ENCODE results near the gene JMJD8. TPM values are rescaled to one million over a fixed set of nuclear protein-coding genes. Genes with fewer than 3 reads are reported as not detected.
A peak's percentile ranks its signal among the peaks of the same experiment; 100 is the strongest.

The JMJD8 gene
- total RNA-seq, 4 donors from 2014 or later = 83.1 to 119 (median 101) TPM

GRCh38 chr16:705431-706188, 21.5 kb upstream of the JMJD8 start, which contains the start of gene FBXL16:
FBXL16 (minus strand) TSS chr16:705801; CDS start chr16:697405, 8,396 bp downstream.
- no peak for DNase-seq (ENCODE audit: low spot score in 2 of 2)
- peaks cover 0 to 46% (median 4%) of the 10 kb centered on the region in 4 donors for H3K4me1 ChIP-seq
- H3K27me3 ChIP-seq = peaks cover 2 to 93% of the 10 kb centered on the region in 2 donors
- 1% methylated on average over 23 to 37 of the region's 115 CpGs for WGBS, 2 donors
- peak within 1 kb of the TSS in 1 of 4 donors; percentile 50 for H3K27ac ChIP-seq
- TF ChIP-seq EP300 (IDR thresholded peaks at IDR 0.05) (no peak), CTCF (IDR thresholded peaks at IDR 0.05) (no peak), POLR2A (IDR thresholded peaks at IDR 0.05) (no peak)
- no peaks in the 10 kb centered on the region for H3K9me3 ChIP-seq
- H3K36me3 ChIP-seq = no peaks in the 10 kb centered on the region
- H3K4me3 ChIP-seq = peak within 1 kb of the TSS in 1 of 4 donors; percentile 44

GRCh38 chr16:704552-705380, 20.6 kb upstream of the JMJD8 start:
- Histone ChIP-seq H3K27me3 (peaks cover 2 to 93% of the 10 kb centered on the region in 2 donors), H3K27ac (peak overlapping the region in 1 of 4 donors; percentile 20), H3K4me3 (peak overlapping the region in 1 of 4 donors; percentile 44), H3K4me1 (peaks cover 0 to 42% (median 4%) of the 10 kb centered on the region in 4 donors), H3K9me3 (no peaks in the 10 kb centered on the region), H3K36me3 (no peaks in the 10 kb centered on the region)
- TF ChIP-seq POLR2A (IDR thresholded peaks at IDR 0.05) = no peak
- TF ChIP-seq EP300 (IDR thresholded peaks at IDR 0.05) = no peak
- no peak for TF ChIP-seq CTCF (IDR thresholded peaks at IDR 0.05)
- 8 to 29% methylated on average over 20 to 35 of the region's 50 CpGs for WGBS, 2 donors
- DNase-seq (ENCODE audit: low spot score in 2 of 2) = no peak

DNA sequence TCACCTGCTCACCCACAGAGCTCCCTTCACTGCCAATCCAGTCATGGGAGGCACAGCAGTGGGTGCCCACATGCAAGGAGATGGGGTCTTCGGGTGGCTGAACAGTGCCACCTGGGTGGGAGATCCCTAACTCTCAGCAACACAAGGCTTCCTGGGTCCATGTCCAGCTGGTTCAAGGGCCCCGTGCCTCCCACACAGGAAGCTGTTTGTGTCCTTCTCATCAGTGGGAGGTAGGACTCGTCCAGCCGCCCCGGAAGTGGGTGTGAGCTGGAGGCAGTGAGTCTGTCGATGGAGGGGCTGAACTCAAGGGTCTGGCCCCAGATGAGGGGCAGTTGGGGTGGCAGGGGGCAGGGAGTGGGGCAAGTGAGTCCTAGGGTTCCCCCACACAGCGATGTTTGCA, 19.9 kb upstream of the JMJD8 start:
- DNase-seq (ENCODE audit: low spot score in 2 of 2) = no peak
- Histone ChIP-seq H3K27ac (no peak overlapping the region), H3K27me3 (peaks cover 2 to 93% of the 10 kb centered on the region in 2 donors), H3K9me3 (no peaks in the 10 kb centered on the region), H3K4me3 (no peak overlapping the region), H3K36me3 (no peaks in the 10 kb centered on the region), H3K4me1 (peaks cover 0 to 40% (median 4%) of the 10 kb centered on the region in 4 donors)
- TF ChIP-seq EP300 (IDR thresholded peaks at IDR 0.05) = no peak
- TF ChIP-seq POLR2A (IDR thresholded peaks at IDR 0.05) = no peak
- no peak for TF ChIP-seq CTCF (IDR thresholded peaks at IDR 0.05)
- 49 to 90% methylated on average over 2 to 7 of the region's 7 CpGs for WGBS, 2 donors

DNA sequence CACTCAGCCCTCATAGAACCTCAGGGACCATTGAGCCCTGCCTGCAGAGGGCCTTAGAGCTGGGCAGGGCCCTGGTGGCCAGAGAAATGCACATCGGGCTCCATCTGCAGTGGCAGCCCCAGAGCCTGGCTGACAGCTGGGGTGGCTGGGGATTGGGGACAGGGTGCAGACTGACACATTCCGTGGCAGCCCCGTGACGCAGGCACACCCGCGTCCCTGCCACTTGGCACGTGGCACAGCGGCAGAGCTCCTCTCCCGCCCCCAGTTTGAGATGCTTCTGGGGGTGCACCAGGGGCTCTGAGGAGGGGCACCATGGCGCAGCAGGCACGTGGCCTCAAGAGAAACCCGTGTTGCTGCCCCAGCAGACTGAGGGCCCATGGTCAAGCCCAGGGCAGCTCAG, 19.3 kb upstream of the JMJD8 start:
- peaks cover 0 to 40% (median 4%) of the 10 kb centered on the region in 4 donors for H3K4me1 ChIP-seq
- H3K27ac ChIP-seq = no peak overlapping the region
- H3K27me3 ChIP-seq = peaks cover 2 to 90% of the 10 kb centered on the region in 2 donors
- TF ChIP-seq EP300 (IDR thresholded peaks at IDR 0.05) (no peak), POLR2A (IDR thresholded peaks at IDR 0.05) (no peak), CTCF (IDR thresholded peaks at IDR 0.05) (no peak)
- no peaks in the 10 kb centered on the region for H3K9me3 ChIP-seq
- H3K36me3 ChIP-seq = no peaks in the 10 kb centered on the region
- no peak overlapping the region for H3K4me3 ChIP-seq
- 70 to 86% methylated on average over 9 of the region's 12 CpGs for WGBS, 2 donors
- DNase-seq (ENCODE audit: low spot score in 2 of 2) = no peak

Data from tibial nerve (tissue), 4 donors.